Islet precursor cell (in vitro differentiated cells): ENCODE results near the gene RTCB.
A peak's percentile ranks its signal among the peaks of the same experiment; 100 is the strongest.

Experiments
- DNase-seq: peaks from one replicate; pipeline ENCODE4 v3.0.0-alpha.2; 2018

The RTCB gene

DNA sequence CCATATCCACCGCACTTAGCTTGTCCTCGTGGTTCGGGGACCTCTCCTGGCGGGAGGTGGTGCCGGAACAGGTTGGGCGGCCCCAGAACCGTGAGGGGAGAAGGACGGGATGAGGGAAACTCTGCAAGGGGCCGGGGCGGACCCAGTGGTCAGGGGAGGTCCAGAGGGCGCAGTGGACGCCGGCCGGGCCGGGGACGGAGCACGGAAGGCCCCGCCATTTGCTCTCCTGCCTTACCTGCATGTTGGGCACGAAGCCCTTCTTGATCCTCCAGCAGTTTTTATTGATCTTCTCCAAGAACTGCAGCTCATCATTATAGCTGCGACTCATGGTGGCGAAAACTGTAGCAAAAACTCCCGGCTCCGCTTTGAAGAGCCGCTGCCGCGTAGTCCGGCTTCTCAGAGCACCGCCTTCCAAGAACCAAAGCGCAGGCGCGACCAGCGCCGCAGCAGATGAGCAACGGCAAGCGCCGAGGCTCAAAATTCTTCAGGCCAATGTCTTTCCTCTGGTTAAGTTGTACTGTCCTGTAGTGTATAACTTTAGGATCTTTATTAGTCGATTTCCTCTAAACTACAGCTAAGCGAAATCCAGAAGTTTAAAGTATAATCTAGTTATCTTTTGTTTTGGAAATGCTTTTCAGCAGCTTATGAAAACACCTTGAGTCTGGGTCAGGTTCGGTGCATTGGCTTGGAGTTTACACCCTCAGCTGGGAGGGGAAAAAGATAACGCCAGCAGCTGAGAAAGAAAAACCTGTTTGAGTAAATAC lies at the start of gene RTCB:
TSS of gene RTCB (minus strand) at position 419 of the 764 bp plus-strand sequence. CDS start at position 328, 91 bp downstream.
- DNase-seq: peak; percentile 93

- no peak for DNase-seq
Observed at GRCh38 chr22:32457031-32457430, 45.0 kb upstream of the RTCB start.

DNA sequence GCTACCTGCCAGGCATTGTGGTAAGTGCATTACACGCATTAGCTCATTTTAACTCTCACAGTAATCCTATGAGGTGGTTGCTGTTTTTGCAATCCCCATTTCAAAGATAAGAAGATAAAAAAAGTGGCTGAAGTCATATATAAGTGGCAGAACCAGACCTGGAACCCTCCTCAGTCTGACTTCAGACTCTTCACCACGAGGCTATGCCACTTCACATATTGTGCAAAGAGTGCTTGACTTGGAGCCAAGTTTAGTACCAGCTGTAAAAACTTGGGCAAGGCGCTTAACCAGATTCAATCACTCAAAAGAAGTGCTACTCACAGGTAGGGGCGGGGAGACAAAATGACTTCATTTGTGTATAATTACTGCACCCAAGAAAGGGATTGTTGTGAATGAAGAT lies 36.9 kb upstream of the RTCB start:
- DNase-seq: no peak

DNA sequence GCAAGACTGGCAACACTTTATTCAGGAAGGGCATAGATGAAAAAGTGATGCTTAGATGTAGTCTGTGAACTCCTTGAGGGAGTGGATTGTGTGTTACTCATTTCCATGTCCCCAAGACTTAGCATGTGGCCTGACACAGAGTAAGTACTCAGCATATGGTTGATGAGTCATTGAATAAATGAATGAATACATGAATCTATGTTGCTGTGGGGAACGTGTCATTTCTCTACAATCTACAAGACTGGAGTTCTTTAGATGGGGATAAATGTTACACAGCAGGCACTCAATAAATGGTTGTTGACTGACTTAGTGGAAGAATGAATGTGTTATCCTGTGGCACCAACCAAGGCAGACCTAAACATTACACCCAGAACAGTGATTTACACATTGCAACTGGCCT lies 34.3 kb upstream of the RTCB start:
- DNase-seq: no peak

DNA sequence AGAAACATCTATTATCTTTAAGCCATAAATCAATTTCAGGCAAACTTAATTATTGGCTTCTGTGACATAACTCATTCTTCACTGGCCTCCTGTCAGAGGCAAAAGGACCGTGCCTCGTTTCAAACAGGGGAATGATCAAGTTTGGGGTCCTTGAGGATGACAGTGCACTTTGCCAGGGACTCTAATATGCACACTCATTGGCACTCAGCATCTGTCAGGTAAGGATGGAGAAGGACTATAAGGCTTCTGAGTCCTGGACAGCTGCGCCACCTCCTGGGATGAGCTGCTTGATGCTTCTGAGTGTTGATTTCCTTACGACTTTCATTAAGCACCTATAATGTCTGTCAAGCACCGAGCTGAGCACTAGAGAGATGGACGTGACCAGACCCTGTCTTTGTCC lies 32.0 kb upstream of the RTCB start:
- DNase-seq: peak; percentile 61

- DNase-seq: no peak
Observed at GRCh38 chr22:32430352-32430751, 18.3 kb upstream of the RTCB start.

DNA sequence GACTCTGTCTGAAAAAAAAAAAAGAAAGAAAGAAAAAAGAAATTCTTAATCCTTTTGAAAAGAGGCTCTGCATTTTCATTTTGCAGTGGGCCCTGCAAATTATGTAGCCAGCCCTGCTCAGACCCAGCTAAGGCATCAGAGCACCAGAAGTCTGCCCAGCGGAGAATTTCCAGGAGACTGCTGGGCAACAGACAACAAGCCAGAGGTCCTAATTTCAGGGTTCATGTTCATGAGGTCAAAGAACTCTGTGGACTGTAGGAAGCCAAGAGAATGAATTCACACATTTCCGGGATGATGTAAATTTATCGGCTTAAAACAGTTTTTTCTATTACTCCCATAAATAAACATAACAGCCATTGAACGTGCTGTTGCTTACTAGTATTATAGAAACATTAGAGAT lies 14.8 kb upstream of the RTCB start:
- no peak for DNase-seq

DNA sequence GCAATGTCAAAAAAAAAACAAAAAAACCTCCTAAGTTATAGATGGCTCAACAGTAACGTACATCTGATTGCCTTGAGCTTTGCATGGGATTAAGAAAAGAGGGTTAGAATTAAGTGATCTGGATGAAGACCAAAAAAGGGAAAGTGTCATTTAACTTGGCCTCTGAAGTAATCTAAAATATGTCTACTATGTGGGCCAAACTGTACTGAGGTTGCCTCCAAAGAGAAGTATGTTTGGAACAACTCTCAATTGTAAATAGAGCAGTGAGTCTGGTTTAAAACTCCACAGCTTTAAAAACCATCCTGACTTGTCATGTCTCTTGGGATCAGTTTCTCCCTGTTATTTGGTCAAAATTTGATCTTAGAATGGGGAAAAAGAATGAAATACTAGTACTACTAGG lies 11.6 kb upstream of the RTCB start:
- no peak for DNase-seq

DNA sequence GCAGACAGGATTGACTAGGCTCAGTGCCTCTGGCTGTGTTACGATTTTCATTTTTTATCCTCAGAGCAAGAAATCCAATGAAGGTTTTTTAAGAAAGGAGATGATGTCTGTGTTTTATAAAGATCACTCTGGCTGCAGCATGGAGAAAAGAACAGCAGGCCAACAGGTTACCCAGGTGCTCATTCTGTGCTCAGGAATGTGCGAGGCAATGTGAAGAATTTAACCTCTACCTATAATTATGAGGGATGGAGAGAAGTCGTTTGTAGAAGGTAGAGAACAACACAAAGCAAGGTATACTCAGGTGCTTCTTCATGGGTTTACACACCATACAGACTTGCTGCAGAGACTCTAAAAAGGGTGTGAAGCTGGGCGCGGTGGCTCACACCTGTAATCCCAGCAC lies 10.0 kb upstream of the RTCB start:
- no peak for DNase-seq

DNA sequence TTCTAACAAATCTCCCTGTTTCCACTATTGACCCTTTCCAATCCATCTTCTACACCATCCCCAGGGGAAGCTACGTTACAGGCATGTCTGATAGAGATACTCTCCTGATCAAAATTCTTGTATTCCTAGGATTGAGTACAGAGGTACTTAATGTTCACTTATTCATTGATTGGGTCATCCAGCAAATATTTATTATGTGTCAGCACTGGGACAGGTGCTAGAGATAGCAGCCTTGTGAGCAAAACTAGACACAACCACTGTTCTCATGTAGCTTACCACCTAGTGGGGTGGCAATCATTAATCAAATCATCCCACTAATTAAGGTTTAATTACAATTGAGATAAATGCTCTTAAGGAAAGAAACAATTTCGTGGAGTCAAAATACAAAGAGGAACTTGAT lies 9.4 kb upstream of the RTCB start:
- no peak for DNase-seq

DNA sequence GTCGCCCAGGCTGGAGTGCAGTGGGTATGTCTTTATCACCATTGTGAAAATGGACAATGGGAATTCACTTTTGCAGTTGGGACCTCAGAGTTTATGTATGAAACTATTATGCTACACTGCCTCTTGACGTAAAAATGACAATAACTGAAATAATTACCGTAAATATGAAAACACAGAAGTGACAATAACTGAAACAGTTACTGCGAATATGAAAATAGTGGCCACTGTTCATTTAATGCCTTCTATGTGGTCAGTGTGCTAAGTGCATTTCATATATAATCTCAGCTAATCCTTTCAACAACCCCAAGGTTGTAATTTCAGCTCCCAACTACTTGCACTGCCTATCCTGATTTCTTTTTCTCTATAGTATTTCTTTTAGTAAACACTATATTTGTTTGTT lies 5.9 kb upstream of the RTCB start:
- DNase-seq: no peak

GRCh38 chr22:32416556-32417085 lies 4.6 kb upstream of the RTCB start:
- DNase-seq: no peak

- DNase-seq: no peak
Observed at GRCh38 chr22:32414191-32414590, 2.1 kb upstream of the RTCB start.

GRCh38 chr22:32413719-32414118 lies 1.7 kb upstream of the RTCB start:
- DNase-seq: no peak

DNA sequence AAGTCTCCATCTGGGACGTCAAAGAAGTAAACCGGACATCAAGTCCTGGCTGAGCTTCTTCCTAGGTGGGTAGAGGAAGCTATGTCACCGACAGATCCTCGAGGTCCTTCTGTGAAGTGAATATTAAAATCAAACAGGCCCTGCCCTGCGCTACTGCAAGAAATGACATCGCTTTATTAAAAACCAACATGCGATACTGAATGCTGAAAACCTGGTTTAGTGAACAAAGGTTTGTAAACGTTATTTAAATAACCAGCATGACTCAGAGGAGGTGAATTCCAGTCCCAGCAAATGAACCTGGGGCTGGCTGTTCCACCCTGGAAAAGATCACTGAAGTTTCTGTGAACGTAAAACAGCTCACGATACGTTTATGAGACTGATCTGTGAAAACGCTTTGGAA lies 645 bp downstream of the RTCB start:
- DNase-seq: peak; percentile 58

DNA sequence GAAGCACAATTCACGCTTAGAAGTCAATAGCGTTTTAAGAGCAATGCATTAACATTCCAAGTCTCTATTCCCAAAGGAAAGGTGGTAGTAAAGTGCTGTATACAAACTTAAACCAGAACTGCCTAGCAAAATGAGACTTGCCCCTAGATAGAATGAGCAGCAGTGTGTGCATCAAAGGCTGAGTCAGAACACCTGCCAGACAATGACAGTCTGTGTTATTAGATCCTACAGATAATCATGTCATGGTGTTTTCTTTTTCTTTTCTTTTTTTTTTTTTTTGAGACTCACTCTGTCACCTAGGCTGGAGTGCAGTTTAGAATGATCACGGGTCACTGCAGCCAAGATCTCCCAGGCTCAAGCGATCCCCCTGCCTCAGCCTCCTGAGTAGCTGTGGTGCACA lies 1.6 kb downstream of the RTCB start:
- peak; percentile 58 for DNase-seq

GRCh38 chr22:32409977-32410376 lies 2.1 kb downstream of the RTCB start:
- DNase-seq: no peak

- DNase-seq: no peak
Observed at GRCh38 chr22:32407936-32408335, 4.1 kb downstream of the RTCB start.

- no peak for DNase-seq
Observed at GRCh38 chr22:32407312-32407711, 4.7 kb downstream of the RTCB start.

DNA sequence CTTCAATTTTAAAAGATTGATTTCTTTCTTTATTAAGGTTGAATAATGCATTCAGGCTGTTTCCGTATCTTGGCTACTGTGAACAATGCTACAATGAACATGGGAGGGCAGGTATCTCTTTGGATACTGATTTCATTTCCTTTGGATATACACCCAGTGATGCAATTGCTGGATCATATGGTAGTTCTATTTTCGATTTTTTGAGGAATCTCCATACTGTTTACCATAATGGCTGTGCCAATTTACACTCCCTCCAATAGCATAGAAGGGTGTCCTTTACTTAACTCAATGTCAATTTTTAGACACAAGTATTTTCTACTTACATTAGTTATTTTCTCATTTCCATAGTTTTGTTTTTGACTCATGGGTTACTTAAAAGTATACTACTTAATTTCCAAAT lies 8.0 kb downstream of the RTCB start:
- DNase-seq: no peak

DNA sequence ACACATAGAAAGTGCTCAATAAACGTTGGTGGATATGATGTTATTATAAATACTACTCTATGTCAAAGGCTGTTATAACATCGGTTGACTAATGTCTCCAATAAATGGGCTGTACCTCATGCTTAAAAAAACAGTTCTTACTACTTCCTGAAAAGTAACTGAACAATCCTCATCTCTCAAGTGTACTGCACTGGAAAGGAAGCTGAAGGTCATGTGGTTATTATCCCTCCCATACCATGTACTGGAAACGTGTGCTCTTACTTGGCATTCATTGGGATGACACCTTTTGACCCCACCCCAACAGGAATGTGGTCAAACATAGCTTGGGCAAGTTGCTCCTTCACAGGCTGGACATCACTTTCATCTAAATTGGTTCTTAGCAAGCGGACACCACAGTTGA lies 10.6 kb downstream of the RTCB start:
- no peak for DNase-seq

- no peak for DNase-seq
Observed at GRCh38 chr22:32396746-32397145, 15.3 kb downstream of the RTCB start.

GRCh38 chr22:32396255-32396654 lies 15.8 kb downstream of the RTCB start:
- no peak for DNase-seq

GRCh38 chr22:32395107-32395506 lies 16.9 kb downstream of the RTCB start:
- no peak for DNase-seq

DNA sequence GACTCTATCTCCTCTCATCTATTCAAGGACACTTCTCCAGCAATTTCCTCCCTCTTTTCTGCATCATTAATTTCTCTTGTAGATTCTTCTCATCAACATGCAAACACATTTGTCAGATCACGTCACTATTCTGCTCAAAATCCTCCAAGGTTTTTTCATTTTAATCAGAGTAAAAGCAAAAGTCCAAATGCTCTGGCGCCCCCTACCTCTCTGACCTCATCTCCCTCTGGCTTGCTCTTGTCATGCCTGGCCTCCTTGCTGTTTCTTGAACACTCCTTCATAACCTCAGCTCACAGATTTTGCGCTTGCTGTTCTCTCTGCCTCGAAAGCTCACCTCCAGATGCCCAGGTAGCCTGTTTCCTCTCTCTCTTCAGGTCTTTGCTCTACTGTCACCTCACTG lies 22.4 kb downstream of the RTCB start:
- DNase-seq: no peak
